HCT116 (cell line): ENCODE data around the gene TRIOBP. TPM values are rescaled to one million over a fixed set of nuclear protein-coding genes. Genes with fewer than 3 reads are reported as not detected.
A peak's percentile ranks its signal among the peaks of the same experiment; 100 is the strongest.

Experiments used
- ATAC-seq: fragments of 200-7000 bp; cut with Tn5 transposase; 2 replicates; pipeline ENCODE4 v1.9.1; 2020; ENCODE audit warnings: mild to moderate bottlenecking, moderate library complexity
- BruUV-seq: library from RNA; stranded (reverse); fragments of 400-500 nt; replicated peaks from 2 replicates; lab custom pipeline; 2021; lab: Mats Ljungman, UMichigan
- CTCF ChIA-PET: fragments of 300-600 bp; sonication (Branson Sonifier 250); formaldehyde crosslinking; loops from one replicate; lab custom pipeline; 2021; ENCODE audit warnings: antibody characterized with exemption; lab: Charles Lee
- POLR2A ChIA-PET: fragments of 300-600, 350-600 bp; sonication (Branson Sonifier 250); formaldehyde crosslinking; loops from one replicate; lab custom pipeline; 2021; ENCODE audit warnings: antibody characterized with exemption; lab: Charles Lee
- RAD21 ChIA-PET, 2 experiments: fragments of 300-600 bp; sonication (Branson Sonifier 250); formaldehyde crosslinking; loops; one replicate each; lab custom pipeline; 2023; ENCODE audit warnings: low total read pairs in 2 of 2; ENCODE audit not compliant: uncharacterized antibody in 2 of 2, unreplicated experiment in 2 of 2, low non-redundant PET in 1 of 2; lab: Charles Lee
- DNase-seq: peaks from one replicate; pipeline ENCODE4 v3.0.0-alpha.2; 2010; ENCODE audit warnings: low read depth, low spot score
- H2AFZ ChIP-seq: fragments of 200-600 bp; shearing (Covaris generic), sonication (generic); 2 replicates; pipeline ENCODE4 v1.6.1; 2017; ENCODE audit warnings: low read depth, mixed run types, mixed read lengths, antibody characterized with exemption, low read length; ENCODE audit not compliant: poor library complexity, severe bottlenecking
- H3K27ac ChIP-seq: 2 replicates; pipeline ENCODE4 v1.5.1; 2012; ENCODE audit warnings: low read depth, low read length
- H3K27me3 ChIP-seq: fragments of 200-600 bp; sonication (generic); 2 replicates; pipeline ENCODE4 v1.6.1; 2016; ENCODE audit warnings: mixed run types, low read length, mixed read lengths; ENCODE audit not compliant: insufficient read depth
- H3K36me3 ChIP-seq, 2 experiments: fragments of 200-500 bp in 1 of 2; fragments of 200-600 bp in 1 of 2; sonication (Bioruptor generic) in 1 of 2; sonication (generic) in 1 of 2; 2 replicates each; pipeline versions ENCODE4 v1.5.1 to v1.6.1; 2014 to 2016; ENCODE audit warnings: low read length in 2 of 2, inconsistent platforms in 1 of 2, mixed read lengths in 1 of 2, mixed run types in 1 of 2; ENCODE audit not compliant: insufficient read depth in 2 of 2, control insufficient read depth in 1 of 2
- H3K4me1 ChIP-seq, 2 experiments: fragments of 200-600 bp in 1 of 2; sonication (generic) in 1 of 2; 2 replicates each; pipeline versions ENCODE4 v1.5.1 to v1.6.1; 2012 to 2017; ENCODE audit warnings: low read length in 2 of 2, inconsistent platforms in 1 of 2, mild to moderate bottlenecking in 1 of 2, mixed read lengths in 1 of 2, mixed run types in 1 of 2, moderate library complexity in 1 of 2; ENCODE audit not compliant: insufficient read depth in 2 of 2, control insufficient read depth in 1 of 2
- H3K4me2 ChIP-seq: fragments of 200-600 bp; sonication (generic); 2 replicates; pipeline ENCODE4 v1.6.1; 2017; ENCODE audit warnings: mixed run types, low read length, mixed read lengths
- H3K4me3 ChIP-seq, 2 experiments: fragments of 200-600 bp in 1 of 2; sonication (generic) in 1 of 2; replicated peaks in 1 of 2; 2 replicates each; pipeline ENCODE4 v1.5.1; 2011 to 2016; ENCODE audit warnings: low read length in 2 of 2, control low read depth in 1 of 2, low read depth in 1 of 2, mild to moderate bottlenecking in 1 of 2, mixed read lengths in 1 of 2, mixed run types in 1 of 2
- H3K79me2 ChIP-seq: fragments of 200-600 bp; sonication (generic); 2 replicates; pipeline ENCODE4 v1.6.1; 2017; ENCODE audit warnings: mild to moderate bottlenecking, mixed run types, low read length, moderate library complexity, mixed read lengths; ENCODE audit not compliant: insufficient read depth
- H3K9ac ChIP-seq: fragments of 200-600 bp; sonication (generic); 2 replicates; pipeline ENCODE4 v1.6.1; 2016; ENCODE audit warnings: low read length, mixed read lengths
- H3K9me2 ChIP-seq: fragments of 200-600 bp; sonication (generic), shearing (Covaris generic); 2 replicates; pipeline ENCODE4 v1.6.1; 2017; ENCODE audit warnings: mixed run types, mild to moderate bottlenecking, moderate library complexity; ENCODE audit not compliant: insufficient read depth
- H3K9me3 ChIP-seq, 2 experiments: fragments of 200-500 bp in 1 of 2; fragments of 200-600 bp in 1 of 2; sonication (Bioruptor generic) in 1 of 2; sonication (generic) in 1 of 2; 2 replicates each; pipeline ENCODE4 v1.6.1; 2014 to 2017; ENCODE audit warnings: low read length in 2 of 2, mixed read lengths in 2 of 2, inconsistent platforms in 1 of 2, low read depth in 1 of 2, mild to moderate bottlenecking in 1 of 2, mixed run types in 1 of 2, moderate library complexity in 1 of 2; ENCODE audit not compliant: control insufficient read depth in 1 of 2, insufficient read depth in 1 of 2
- H4K20me1 ChIP-seq: fragments of 200-600 bp; sonication (generic), shearing (Covaris generic); 2 replicates; pipeline ENCODE4 v1.6.1; 2017; ENCODE audit warnings: mixed run types, mild to moderate bottlenecking, moderate library complexity; ENCODE audit not compliant: insufficient read depth
- ELF1 ChIP-seq: IDR thresholded peaks from 2 replicates; pipeline ENCODE4 v1.6.1; 2012; ENCODE audit warnings: low read depth, borderline replicate concordance
- EZH2phosphoT487 ChIP-seq: fragments of 200-600 bp; IDR thresholded peaks from 2 replicates; pipeline ENCODE4 v1.6.1; 2018; ENCODE audit warnings: antibody characterized with exemption, borderline replicate concordance
- FOSL1 ChIP-seq: IDR thresholded peaks from 2 replicates; pipeline ENCODE4 v1.6.1; 2012; ENCODE audit warnings: low read depth
- MAX ChIP-seq: IDR thresholded peaks from 2 replicates; pipeline ENCODE4 v1.6.1; 2012
- POLR2AphosphoS5 ChIP-seq: IDR thresholded peaks from 2 replicates; pipeline ENCODE4 v1.6.1; 2011; ENCODE audit warnings: mild to moderate bottlenecking, low read depth, low read length, moderate library complexity
- RAD21 ChIP-seq: IDR thresholded peaks from 2 replicates; pipeline ENCODE4 v1.6.1; 2012; ENCODE audit warnings: low read depth, mild to moderate bottlenecking
- SIN3A ChIP-seq: IDR thresholded peaks from 2 replicates; pipeline ENCODE4 v1.6.1; 2012; ENCODE audit warnings: low read depth
- SP1 ChIP-seq: IDR thresholded peaks from 2 replicates; pipeline ENCODE4 v1.6.1; 2012; ENCODE audit warnings: low read depth
- SRF ChIP-seq: IDR thresholded peaks from 2 replicates; pipeline ENCODE4 v1.6.1; 2012; ENCODE audit warnings: low read depth
- ZBTB33 ChIP-seq: IDR thresholded peaks from 2 replicates; pipeline ENCODE4 v1.6.1; 2011; ENCODE audit warnings: mild to moderate bottlenecking, low read length, moderate library complexity; ENCODE audit not compliant: insufficient replicate concordance; ENCODE audit errors: extremely low read depth
- ZNF274 ChIP-seq: fragments of 200-500 bp; sonication (Bioruptor generic); IDR thresholded peaks from 2 replicates; pipeline ENCODE4 v1.6.1; 2014; ENCODE audit warnings: mild to moderate bottlenecking, low read depth, low read length, inconsistent platforms
- intact Hi-C: fragments of 100-400 bp; cut with micrococcal nuclease; formaldehyde crosslinking; loops from 2 replicates; pipeline ENCODE4 v1.10.0; 2022
- total RNA-seq: library from RNA; stranded (reverse); gene quantifications from one replicate; pipeline ENCODE4 v1.2.1, GENCODE V29; 2021; ENCODE audit not compliant: unreplicated experiment

Gene TRIOBP
- total RNA-seq, 1 experiment from 2014 or later = 244 TPM

- CTCF ChIA-PET = no interaction called here
- ATAC-seq (no peak), DNase-seq (no peak)
- Histone ChIP-seq H3K9me3 (no peaks in the 10 kb centered on the region), H3K79me2 (no peaks in the 10 kb centered on the region), H4K20me1 (no peaks in the 10 kb centered on the region), H3K4me2 (peak overlapping the region; percentile 25; the same call in 1 of the 2 replicates), H3K4me1 (peaks cover 25 to 64% of the 10 kb centered on the region in 2 experiments), H3K4me3 (no peak overlapping the region), H3K27ac (peak overlapping the region; percentile 8; the same call in 1 of the 2 replicates), H3K36me3 (peaks cover 12 to 32% of the 10 kb centered on the region in 2 experiments), H3K9me2 (no peaks in the 10 kb centered on the region), H2AFZ (no peak overlapping the region), H3K9ac (peak overlapping the region; percentile 17; the same call in 1 of the 2 replicates), H3K27me3 (no peaks in the 10 kb centered on the region)
- no TSS peak for BruUV-seq
- intact Hi-C loops = no loop called here
- POLR2A ChIA-PET = no interaction called here
- RAD21 ChIA-PET = interaction anchor here in 1 of 2 experiments (0.6 kb wide), 1 partner anchor 37 kb away, joined by 3 read pairs; no protein-coding TSS in a partner anchor
- TF ChIP-seq POLR2AphosphoS5 (no peak), SRF (no peak), FOSL1 (no peak), ZBTB33 (no peak), MAX (no peak), SIN3A (no peak), ELF1 (no peak), EZH2phosphoT487 (no peak), RAD21 (no peak), SP1 (no peak), ZNF274 (no peak)
Observed at GRCh38 chr22:37774728-37775127, 77.9 kb downstream of the TRIOBP start.
